HL-60 (cell line): Measurements from ENCODE around the gene PIK3R1.

Source experiments
- DNase-seq, 2 experiments: peaks; one replicate each; pipeline ENCODE4 v3.0.0-alpha.2; 2010 to 2020; ENCODE audit warnings: low read depth in 1 of 2, low spot score in 1 of 2
- H3K27ac ChIP-seq: fragments of 250-450 bp; sonication (Bioruptor Pico); replicated peaks from 2 replicates; pipeline ENCODE4 v1.5.1; 2020; ENCODE audit warnings: mild to moderate bottlenecking, moderate library complexity
- H3K27me3 ChIP-seq: fragments of 250-450 bp; sonication (Bioruptor Pico); 2 replicates; pipeline ENCODE4 v1.5.1; 2021; ENCODE audit warnings: mild to moderate bottlenecking, moderate library complexity; ENCODE audit not compliant: insufficient read depth, poor library complexity, severe bottlenecking
- H3K4me3 ChIP-seq: replicated peaks from 2 replicates; pipeline ENCODE4 v1.5.1; 2011; ENCODE audit warnings: mild to moderate bottlenecking, control low read depth, low read length; ENCODE audit not compliant: insufficient read depth
- GABPA ChIP-seq: IDR thresholded peaks from 2 replicates; pipeline ENCODE4 v1.6.1; 2012; ENCODE audit warnings: low read depth
- POLR2AphosphoS5 ChIP-seq: IDR thresholded peaks from 2 replicates; pipeline ENCODE4 v1.6.1; 2012; ENCODE audit warnings: low read depth
- SPI1 ChIP-seq: IDR thresholded peaks from 2 replicates; pipeline ENCODE4 v1.6.1; 2012; ENCODE audit warnings: low read depth, mild to moderate bottlenecking, borderline replicate concordance
- TF ChIP-seq, protein P1 (sequence below): IDR thresholded peaks from 2 replicates; pipeline ENCODE4 v1.6.1; 2012; ENCODE audit warnings: low read depth; ENCODE audit not compliant: insufficient replicate concordance
- TF ChIP-seq, protein P2 (sequence below): IDR thresholded peaks from one replicate; pipeline ENCODE4 v1.5.1; 2011; ENCODE audit warnings: low read length, control low read depth, inconsistent platforms; ENCODE audit not compliant: insufficient read depth

The PIK3R1 gene

DNA sequence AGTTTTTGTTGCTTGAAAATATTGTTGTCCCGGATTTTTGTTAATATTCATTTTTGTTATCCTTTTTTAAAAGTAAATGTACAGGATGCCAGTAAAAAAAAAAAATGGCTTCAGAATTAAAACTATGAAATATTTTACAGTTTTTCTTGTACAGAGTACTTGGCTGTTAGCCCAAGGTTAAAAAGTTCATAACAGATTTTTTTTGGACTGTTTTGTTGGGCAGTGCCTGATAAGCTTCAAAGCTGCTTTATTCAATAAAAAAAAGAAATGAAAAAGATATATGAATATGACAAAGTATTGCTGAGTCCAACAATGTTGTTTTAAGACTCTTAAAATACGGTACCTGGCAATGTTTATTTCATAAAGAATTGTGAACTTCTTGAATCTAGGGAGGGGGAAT is 82.9 kb downstream of the PIK3R1 start:
- no peak for TF ChIP-seq SPI1
- TF ChIP-seq, protein P1, sequence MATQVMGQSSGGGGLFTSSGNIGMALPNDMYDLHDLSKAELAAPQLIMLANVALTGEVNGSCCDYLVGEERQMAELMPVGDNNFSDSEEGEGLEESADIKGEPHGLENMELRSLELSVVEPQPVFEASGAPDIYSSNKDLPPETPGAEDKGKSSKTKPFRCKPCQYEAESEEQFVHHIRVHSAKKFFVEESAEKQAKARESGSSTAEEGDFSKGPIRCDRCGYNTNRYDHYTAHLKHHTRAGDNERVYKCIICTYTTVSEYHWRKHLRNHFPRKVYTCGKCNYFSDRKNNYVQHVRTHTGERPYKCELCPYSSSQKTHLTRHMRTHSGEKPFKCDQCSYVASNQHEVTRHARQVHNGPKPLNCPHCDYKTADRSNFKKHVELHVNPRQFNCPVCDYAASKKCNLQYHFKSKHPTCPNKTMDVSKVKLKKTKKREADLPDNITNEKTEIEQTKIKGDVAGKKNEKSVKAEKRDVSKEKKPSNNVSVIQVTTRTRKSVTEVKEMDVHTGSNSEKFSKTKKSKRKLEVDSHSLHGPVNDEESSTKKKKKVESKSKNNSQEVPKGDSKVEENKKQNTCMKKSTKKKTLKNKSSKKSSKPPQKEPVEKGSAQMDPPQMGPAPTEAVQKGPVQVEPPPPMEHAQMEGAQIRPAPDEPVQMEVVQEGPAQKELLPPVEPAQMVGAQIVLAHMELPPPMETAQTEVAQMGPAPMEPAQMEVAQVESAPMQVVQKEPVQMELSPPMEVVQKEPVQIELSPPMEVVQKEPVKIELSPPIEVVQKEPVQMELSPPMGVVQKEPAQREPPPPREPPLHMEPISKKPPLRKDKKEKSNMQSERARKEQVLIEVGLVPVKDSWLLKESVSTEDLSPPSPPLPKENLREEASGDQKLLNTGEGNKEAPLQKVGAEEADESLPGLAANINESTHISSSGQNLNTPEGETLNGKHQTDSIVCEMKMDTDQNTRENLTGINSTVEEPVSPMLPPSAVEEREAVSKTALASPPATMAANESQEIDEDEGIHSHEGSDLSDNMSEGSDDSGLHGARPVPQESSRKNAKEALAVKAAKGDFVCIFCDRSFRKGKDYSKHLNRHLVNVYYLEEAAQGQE = no peak
- no peak for TF ChIP-seq GABPA
- TF ChIP-seq, protein P2, sequence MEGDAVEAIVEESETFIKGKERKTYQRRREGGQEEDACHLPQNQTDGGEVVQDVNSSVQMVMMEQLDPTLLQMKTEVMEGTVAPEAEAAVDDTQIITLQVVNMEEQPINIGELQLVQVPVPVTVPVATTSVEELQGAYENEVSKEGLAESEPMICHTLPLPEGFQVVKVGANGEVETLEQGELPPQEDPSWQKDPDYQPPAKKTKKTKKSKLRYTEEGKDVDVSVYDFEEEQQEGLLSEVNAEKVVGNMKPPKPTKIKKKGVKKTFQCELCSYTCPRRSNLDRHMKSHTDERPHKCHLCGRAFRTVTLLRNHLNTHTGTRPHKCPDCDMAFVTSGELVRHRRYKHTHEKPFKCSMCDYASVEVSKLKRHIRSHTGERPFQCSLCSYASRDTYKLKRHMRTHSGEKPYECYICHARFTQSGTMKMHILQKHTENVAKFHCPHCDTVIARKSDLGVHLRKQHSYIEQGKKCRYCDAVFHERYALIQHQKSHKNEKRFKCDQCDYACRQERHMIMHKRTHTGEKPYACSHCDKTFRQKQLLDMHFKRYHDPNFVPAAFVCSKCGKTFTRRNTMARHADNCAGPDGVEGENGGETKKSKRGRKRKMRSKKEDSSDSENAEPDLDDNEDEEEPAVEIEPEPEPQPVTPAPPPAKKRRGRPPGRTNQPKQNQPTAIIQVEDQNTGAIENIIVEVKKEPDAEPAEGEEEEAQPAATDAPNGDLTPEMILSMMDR = no peak
- TF ChIP-seq POLR2AphosphoS5 = no peak
- Histone ChIP-seq H3K27ac (no peak overlapping the region), H3K4me3 (no peak overlapping the region), H3K27me3 (no peaks in the 10 kb centered on the region)
- DNase-seq = no peak

DNA sequence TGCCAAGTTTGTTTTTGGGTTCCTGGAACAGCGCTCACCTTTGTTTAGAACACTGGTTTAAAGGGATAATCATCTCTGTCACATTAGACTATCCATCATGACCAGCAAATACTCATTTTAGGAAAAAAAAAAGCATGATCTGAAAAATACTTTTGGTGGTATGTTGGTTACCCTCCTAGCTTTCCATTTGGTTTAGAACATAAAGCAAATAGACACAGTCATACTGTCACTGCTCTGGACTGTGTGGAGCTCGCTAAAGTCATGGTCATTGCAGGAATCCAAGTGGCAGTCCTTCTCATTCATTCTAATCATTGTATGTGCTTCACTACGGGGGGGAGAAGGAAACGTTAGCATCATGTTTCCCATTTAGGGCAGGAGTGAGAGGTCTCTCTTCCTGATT is 83.5 kb downstream of the PIK3R1 start:
- H3K4me3 ChIP-seq = no peak overlapping the region
- H3K27me3 ChIP-seq = no peaks in the 10 kb centered on the region

DNA sequence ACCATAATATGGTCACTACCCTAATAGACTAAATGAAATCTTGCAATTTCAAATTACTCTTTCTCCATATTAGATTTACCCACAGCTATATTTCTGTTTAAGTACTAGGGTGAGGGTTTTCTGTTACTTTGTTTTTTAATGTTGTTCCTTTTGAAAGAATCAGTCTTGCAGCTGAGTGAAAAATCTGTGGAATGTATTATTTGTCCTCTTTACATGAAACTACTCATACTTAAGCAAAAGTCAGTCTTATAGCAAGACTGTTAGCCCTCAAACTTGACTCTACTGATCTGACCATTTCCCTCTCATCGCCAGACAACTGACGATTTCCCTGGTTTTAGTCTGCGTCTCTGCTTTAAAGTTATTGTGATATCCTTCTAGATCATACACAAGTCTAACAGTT is 84.0 kb downstream of the PIK3R1 start:
- Histone ChIP-seq H3K4me3 (no peak overlapping the region), H3K27me3 (no peaks in the 10 kb centered on the region), H3K27ac (no peak overlapping the region)
- no peak for TF ChIP-seq GABPA
- TF ChIP-seq SPI1 = no peak
- no peak for DNase-seq

More for the DNA sequence above, 83.5 kb downstream of the PIK3R1 start:
- no peak overlapping the region for H3K27ac ChIP-seq
- TF ChIP-seq, protein P1 = no peak
- no peak for TF ChIP-seq POLR2AphosphoS5
- no peak for TF ChIP-seq SPI1
- no peak for TF ChIP-seq GABPA
- TF ChIP-seq, protein P2 = no peak
- no peak for DNase-seq

DNA sequence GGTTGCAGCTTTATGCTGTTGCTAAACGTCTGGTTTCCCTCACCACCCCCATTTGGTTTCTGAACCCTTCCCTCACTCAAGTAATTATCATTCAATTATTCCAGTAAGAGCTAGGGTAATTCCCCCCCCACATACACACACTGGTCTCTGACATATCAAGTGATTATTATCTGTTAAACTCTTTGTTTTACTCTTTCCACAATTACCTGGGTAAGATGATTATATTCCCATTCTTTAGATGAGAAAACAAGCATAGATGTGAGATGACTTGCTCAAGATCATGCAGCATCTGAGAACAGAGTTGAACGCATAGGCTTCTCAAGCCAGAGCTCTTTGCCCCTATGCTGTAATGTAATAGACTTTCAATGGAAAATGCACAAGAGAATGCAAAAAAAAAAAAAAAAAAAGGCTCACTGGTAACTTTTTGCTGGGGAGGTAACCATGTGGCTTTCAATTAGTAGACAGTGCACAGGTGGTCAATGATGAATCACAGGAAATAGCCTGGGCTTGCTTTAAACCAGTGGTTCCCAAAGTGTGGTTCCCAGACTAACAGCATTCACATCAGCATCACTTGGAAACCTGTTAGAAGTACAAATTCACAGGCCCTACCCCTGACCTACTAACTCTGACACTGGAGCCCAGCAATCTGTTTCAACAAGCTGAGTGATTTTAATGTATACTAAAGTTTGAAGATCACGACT is 87.6 kb downstream of the PIK3R1 start:
- DNase-seq = no peak
- Histone ChIP-seq H3K4me3 (no peak overlapping the region), H3K27ac (no peak overlapping the region), H3K27me3 (no peaks in the 10 kb centered on the region)
- TF ChIP-seq GABPA (no peak), SPI1 (no peak), POLR2AphosphoS5 (no peak)
- TF ChIP-seq, protein P2 = no peak
- TF ChIP-seq, protein P1 = no peak
